RWPE1 (cell line): Measurements from ENCODE around the gene UCKL1.
"Not testable (repeated sequence)": the region's sequence is repeated elsewhere in the genome, so short reads cannot be mapped to it uniquely, and the experiment has no call there.

Source experiments
- CTCF ChIA-PET: fragments of 350-600 bp; sonication (Branson Sonifier 250); formaldehyde crosslinking; extraction: SDS; loops from one replicate; lab custom pipeline; 2021; lab: Yijun Ruan, JAX
- POLR2A ChIA-PET: fragments of 400-600 bp; formaldehyde crosslinking; extraction: SDS; loops from one replicate; lab custom pipeline; 2020; ENCODE audit warnings: antibody characterized with exemption; ENCODE audit not compliant: low non-redundant PET; lab: Yijun Ruan, JAX
- DNase-seq: peaks from one replicate; pipeline ENCODE4 v3.0.0; 2012; ENCODE audit warnings: low spot score
- H3K27ac ChIP-seq: fragments of 450-650 bp; 2 replicates; pipeline ENCODE4 v1.5.1; 2017
- CTCF ChIP-seq: fragments of 450-650 bp; conservative IDR thresholded peaks from 2 replicates; pipeline ENCODE4 v1.5.1; 2017; ENCODE audit warnings: low read depth, mild to moderate bottlenecking

Gene UCKL1

GRCh38 chr20:63977739-63978276 is 21.6 kb upstream of the UCKL1 start:
- DNase-seq, result peak; percentile 75
- ChIA-PET CTCF (interaction anchor here (0.7 to 1.0 kb wide), 4 partner anchors 19 to 440 kb away, joined by 3 to 4 read pairs (median 3); partner anchors contain the start of gene DNAJC5), POLR2A (interaction anchor here (0.6 kb wide), 2 partner anchors 16 to 22 kb away, joined by 3 to 7 read pairs; partner anchors contain the start of gene UCKL1)
- peak overlapping the region; percentile 95 for H3K27ac ChIP-seq
- TF ChIP-seq CTCF, result no peak

- ChIA-PET CTCF (interaction anchor here (0.7 to 1.0 kb wide), 4 partner anchors 18 to 440 kb away, joined by 3 to 4 read pairs (median 3); partner anchors contain the start of gene DNAJC5), POLR2A (interaction anchor here (0.6 kb wide), 2 partner anchors 17 to 21 kb away, joined by 3 to 7 read pairs; partner anchors contain the start of gene UCKL1)
- DNase-seq, result no peak
- TF ChIP-seq CTCF, result no peak
- H3K27ac ChIP-seq, result peak overlapping the region; percentile 95
These were observed 20.9 kb upstream of the UCKL1 start for GRCh38 chr20:63976980-63977738.

- H3K27ac ChIP-seq, result peak overlapping the region; percentile 95; the same call in 1 of the 2 replicates
- DNase-seq, POLR2A ChIA-PET: not testable (repeated sequence)
- CTCF ChIA-PET, result interaction anchor here (1.3 kb wide), 1 partner anchor 480 kb away, joined by 4 read pairs; no protein-coding TSS in a partner anchor
These were observed 20.3 kb upstream of the UCKL1 start for GRCh38 chr20:63976511-63976910.

DNA sequence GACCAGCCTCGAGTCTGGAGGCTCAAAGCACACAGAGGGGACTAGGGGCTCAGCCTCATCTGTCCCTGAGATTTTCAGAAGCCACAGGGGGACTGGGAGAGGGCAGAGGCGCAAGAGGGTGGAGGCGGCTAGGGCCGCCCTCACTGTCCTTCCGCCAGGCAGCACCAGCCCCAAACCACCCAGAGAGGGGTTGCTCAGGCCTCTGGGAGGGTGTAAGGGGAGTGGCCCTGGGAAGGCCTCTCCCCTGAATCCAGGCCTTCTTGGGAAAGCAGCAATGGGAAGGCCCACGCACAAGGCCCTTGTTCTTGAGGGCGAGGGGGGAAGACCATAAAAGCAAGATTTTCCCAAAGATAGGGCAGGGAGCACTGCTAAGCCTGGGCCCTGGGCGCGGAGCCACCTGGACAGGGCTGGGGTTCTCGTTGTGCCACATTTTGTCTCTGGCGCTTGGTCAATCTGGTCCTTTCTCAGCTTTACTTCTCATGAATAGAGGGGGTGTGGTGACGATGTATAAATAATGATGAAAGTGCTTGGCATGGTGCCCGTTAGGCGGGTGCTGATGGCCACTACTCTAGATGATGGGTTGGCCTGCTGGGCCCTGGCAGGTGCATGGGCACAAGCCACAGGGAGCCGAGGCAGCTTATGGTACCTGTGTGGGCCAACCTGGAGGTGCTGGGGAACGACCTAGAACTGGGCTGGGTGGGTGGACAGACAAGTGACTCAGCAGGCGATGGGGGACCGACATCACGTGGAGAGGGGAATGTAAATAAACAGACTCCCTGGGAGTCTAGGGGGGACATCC is 18.4 kb upstream of the UCKL1 start:
- POLR2A ChIA-PET, result interaction anchor here (0.5 kb wide), 1 partner anchor 107 kb away, joined by 3 read pairs; no protein-coding TSS in a partner anchor
- peak overlapping the region; percentile 62 for H3K27ac ChIP-seq
- no peak for DNase-seq
- CTCF ChIA-PET, result interaction anchor here (0.5 to 2.6 kb wide), 52 partner anchors 8 to 1973 kb away, joined by 3 to 18 read pairs (median 4); partner anchors contain the start of genes LKAAEAR1, PTK6, TPD52L2 and UCKL1
- no peak for TF ChIP-seq CTCF

GRCh38 chr20:63973636-63974401 is 17.6 kb upstream of the UCKL1 start:
- peak; percentile 86 for DNase-seq
- peak overlapping the region; percentile 62 for H3K27ac ChIP-seq
- TF ChIP-seq CTCF, result peak; percentile 100
- CTCF ChIA-PET, result interaction anchor here (0.5 to 2.6 kb wide), 61 partner anchors 8 to 1286 kb away, joined by 3 to 18 read pairs (median 4); partner anchors contain the start of genes LKAAEAR1, PTK6, RGS19 and TPD52L2
- POLR2A ChIA-PET, result interaction anchor here (0.5 to 0.6 kb wide), 2 partner anchors 106 to 109 kb away, joined by 3 read pairs; partner anchors contain the start of gene TPD52L2

DNA sequence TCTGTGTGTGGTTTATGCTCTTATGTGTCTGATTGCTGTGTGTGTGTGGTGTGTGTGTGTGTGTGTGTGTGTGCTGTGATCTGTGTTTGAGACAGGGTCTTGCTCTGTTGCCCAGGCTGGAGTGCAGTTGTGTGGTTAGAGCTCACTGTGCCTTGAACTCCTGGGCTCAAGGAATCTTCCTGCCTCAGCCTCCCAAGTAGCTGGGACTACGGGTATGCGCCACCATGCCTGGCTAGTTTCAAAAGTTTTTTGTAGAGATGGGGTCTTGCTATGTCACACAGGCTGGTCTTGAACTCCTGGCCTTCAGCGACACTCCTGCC is 16.9 kb upstream of the UCKL1 start:
- CTCF ChIA-PET, result interaction anchor here (0.6 to 2.6 kb wide), 25 partner anchors 12 to 429 kb away, joined by 3 to 18 read pairs (median 6); partner anchors contain the start of genes RGS19, TPD52L2 and UCKL1
- no peak for TF ChIP-seq CTCF
- DNase-seq, result no peak
- H3K27ac ChIP-seq, result peak overlapping the region; percentile 62
- POLR2A ChIA-PET, result no interaction called here
